ENCODE results near the gene ACTR2.
A peak's percentile ranks its signal among the peaks of the same experiment; 100 is the strongest.

ACTR2 gene

GRCh38 chr2:65293376-65293775 is 65.7 kb downstream of the ACTR2 start:
- H3K27ac ChIP-seq = no peak overlapping the region
- no peak for TF ChIP-seq ZFX (IDR thresholded peaks at IDR 0.05; ENCODE audit: borderline replicate concordance)
- TF ChIP-seq CTCF (IDR thresholded peaks at IDR 0.05) = no peak

DNA sequence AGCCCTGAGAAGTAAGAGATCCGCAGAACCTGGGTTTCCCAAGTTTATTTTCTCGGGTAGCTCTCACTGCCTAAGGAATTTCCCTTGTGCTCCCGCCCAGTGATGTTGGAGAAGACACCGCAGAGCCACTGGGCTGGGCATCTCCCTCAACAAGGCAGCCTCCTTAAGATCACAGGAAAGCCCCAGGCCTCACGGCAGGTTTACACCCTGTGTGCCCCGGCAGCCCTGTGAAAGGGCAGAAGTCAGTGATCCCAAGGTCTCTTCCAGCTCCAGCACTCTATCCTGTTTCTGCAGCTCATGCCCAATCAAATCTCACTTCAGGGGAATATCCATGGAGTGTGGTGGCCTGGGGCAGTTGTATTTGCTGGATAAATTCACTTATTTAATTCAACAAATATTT is 66.5 kb downstream of the ACTR2 start:
- TF ChIP-seq ZFX (IDR thresholded peaks at IDR 0.05; ENCODE audit: borderline replicate concordance) (no peak), CTCF (IDR thresholded peaks at IDR 0.05) (no peak)
- no peak overlapping the region for H3K27ac ChIP-seq

DNA sequence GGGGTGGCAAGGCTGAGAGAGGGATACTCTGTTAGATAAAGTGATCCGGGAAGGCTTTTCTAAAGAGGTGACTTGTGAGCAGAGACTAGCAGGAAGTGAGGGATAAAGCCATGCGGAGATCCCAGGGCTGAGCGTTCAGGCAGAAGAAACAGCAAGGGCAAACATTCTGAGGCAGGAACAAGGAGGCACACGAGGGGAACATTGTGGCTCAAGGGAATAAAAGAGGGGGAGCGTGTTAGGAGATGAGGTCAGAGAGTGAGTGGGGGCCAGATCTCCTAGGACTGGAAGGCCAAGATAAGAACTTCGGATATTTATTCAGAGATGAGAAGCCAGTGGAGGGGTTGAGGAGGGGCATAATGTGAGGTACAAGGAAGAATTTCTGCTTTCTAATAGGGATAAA is 67.1 kb downstream of the ACTR2 start:
- TF ChIP-seq CTCF (IDR thresholded peaks at IDR 0.05) (no peak), ZFX (IDR thresholded peaks at IDR 0.05; ENCODE audit: borderline replicate concordance) (no peak)
- no peak overlapping the region for H3K27ac ChIP-seq

DNA sequence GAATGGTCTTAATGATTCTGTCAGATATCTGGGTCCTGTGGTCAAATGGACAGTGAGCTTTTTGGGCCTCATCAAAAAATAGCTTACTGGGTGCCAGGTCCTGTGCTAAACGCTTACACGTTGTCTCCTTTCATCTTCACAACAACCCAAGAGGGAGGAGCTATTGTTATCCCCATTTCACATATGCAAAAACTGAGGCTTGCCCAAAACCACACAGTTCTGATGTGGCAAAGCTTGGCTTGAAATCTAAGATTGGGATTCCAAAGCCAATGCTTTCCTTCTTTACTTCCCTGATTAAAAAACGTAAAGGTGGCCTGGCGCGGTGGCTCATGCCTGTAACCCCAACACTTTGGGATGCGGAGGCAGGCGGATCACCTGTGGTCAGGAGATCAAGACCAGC is 69.3 kb downstream of the ACTR2 start:
- H3K27ac ChIP-seq = no peak overlapping the region
- no peak for TF ChIP-seq CTCF (IDR thresholded peaks at IDR 0.05)
- no peak for TF ChIP-seq ZFX (IDR thresholded peaks at IDR 0.05; ENCODE audit: borderline replicate concordance)

DNA sequence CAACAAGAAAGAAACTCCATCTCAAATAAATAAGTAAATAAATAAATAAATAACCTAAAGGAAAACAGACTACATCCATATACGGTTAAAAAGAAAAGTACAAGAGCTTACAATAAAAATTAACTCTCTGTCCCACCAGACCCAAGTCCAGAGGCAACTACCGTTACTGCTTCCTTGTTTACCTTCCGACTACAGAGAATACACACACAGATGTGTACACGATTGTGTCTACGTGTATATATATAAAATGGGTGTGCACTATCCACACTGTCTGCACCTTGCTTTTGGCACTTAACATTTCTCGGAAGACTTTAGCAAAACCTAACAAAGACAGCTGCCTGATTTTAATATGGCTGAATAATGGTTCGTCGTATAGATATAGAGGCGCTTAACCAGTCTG is 69.9 kb downstream of the ACTR2 start:
- no peak for TF ChIP-seq ZFX (IDR thresholded peaks at IDR 0.05; ENCODE audit: borderline replicate concordance)
- no peak overlapping the region for H3K27ac ChIP-seq

DNA sequence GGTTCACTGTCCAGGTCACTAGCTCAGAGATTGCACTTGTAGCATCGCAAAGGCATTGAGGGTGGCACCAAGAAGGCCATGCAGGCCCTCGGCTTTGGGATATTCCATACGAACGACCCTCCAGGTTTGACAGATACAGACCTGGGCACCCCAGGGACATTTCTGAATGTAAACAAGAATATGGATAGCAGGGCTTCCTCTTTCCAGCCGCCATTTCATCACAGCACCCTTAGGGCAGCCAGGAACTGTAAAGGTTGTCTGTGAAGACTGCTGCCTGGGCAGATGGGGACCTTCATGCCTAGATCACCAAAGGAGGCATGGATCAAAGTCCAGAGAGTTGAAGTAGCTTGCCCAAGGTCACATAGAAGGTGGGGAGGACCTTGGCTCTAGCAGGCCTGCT is 70.5 kb downstream of the ACTR2 start:
- TF ChIP-seq ZFX (IDR thresholded peaks at IDR 0.05; ENCODE audit: borderline replicate concordance) (no peak), CTCF (IDR thresholded peaks at IDR 0.05) (no peak)

DNA sequence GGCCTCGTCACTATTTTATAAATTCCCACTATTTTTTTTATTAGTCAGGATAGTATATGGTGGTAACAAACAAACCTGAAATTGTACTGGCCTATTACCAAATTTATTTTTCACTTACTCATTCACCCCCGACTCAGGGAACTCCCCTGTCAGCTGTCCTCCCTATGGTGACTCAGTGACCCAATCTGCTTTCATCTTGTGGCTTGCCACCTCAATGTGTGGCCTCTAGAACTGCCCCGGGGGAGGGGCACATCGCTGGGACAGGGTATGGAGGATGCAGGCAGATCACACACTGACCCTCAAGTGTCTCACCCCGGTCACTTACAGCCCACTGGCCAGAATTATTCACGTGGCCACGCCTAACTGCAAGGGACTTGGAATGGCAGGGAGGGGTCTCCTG is 71.6 kb downstream of the ACTR2 start:
- H3K27ac ChIP-seq = no peak overlapping the region; the same call in 1 of the 2 replicates
- TF ChIP-seq ZFX (IDR thresholded peaks at IDR 0.05; ENCODE audit: borderline replicate concordance) (no peak), CTCF (IDR thresholded peaks at IDR 0.05) (no peak)

More for the DNA sequence above, 70.5 kb downstream of the ACTR2 start:
- H3K27ac ChIP-seq = no peak overlapping the region

GRCh38 chr2:65300134-65300760 is 72.6 kb downstream of the ACTR2 start:
- TF ChIP-seq ZFX (IDR thresholded peaks at IDR 0.05; ENCODE audit: borderline replicate concordance) (no peak), CTCF (IDR thresholded peaks at IDR 0.05) (no peak)
- H3K27ac ChIP-seq = peak overlapping the region; percentile 79
